NB4 (cell line): ENCODE measurements around the gene SFTPA1.

ENCODE experiments used
- CTCF ChIP-seq: IDR thresholded peaks from one replicate; pipeline ENCODE4 v1.5.1; 2012; ENCODE audit warnings: low read depth, low read length
- MYC ChIP-seq: IDR thresholded peaks from 2 replicates; pipeline ENCODE4 v1.6.1; 2011; ENCODE audit warnings: low read depth, low read length
- POLR2A ChIP-seq: IDR thresholded peaks from 2 replicates; pipeline ENCODE4 v1.6.1; 2011; ENCODE audit warnings: mild to moderate bottlenecking; ENCODE audit not compliant: insufficient read length; ENCODE audit errors: extremely low read depth
- TF ChIP-seq, protein P1 (sequence below): IDR thresholded peaks from 2 replicates; pipeline ENCODE4 v1.6.1; 2011; ENCODE audit warnings: low read depth, low read length

- TF ChIP-seq CTCF: no peak
- TF ChIP-seq, protein P1, sequence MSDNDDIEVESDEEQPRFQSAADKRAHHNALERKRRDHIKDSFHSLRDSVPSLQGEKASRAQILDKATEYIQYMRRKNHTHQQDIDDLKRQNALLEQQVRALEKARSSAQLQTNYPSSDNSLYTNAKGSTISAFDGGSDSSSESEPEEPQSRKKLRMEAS: no peak
- TF ChIP-seq POLR2A: no peak
- TF ChIP-seq MYC: no peak
Measured at GRCh38 chr10:79628083-79628482, 17.3 kb downstream of the SFTPA1 start.
